SK-N-SH treated with all-trans-retinoic acid at 6 μM for 48 hours (cell line): Measurements from ENCODE around the gene ATP6V1C2.

Experiments
- ATAC-seq: fragments of 200-7000 bp; cut with Tn5 transposase; 3 replicates; pipeline ENCODE4 v1.9.1; 2020; ENCODE audit warnings: mild to moderate bottlenecking, moderate library complexity
- ARNTL ChIP-seq: fragments of 450-650 bp; formaldehyde crosslinking; IDR thresholded peaks from 2 replicates; pipeline ENCODE4 v1.5.0; 2020; ENCODE audit warnings: low read depth, mild to moderate bottlenecking, moderate library complexity, borderline replicate concordance
- BACH2 ChIP-seq: fragments of 250-450 bp; sonication (Bioruptor Pico); IDR thresholded peaks from 2 replicates; pipeline ENCODE4 v1.9.0; 2021; ENCODE audit warnings: mild to moderate bottlenecking, borderline replicate concordance
- CSRNP3 ChIP-seq: fragments of 250-450 bp; sonication (Bioruptor Pico); IDR thresholded peaks from 2 replicates; pipeline ENCODE4 v1.5.1; 2021; ENCODE audit warnings: mild to moderate bottlenecking, moderate library complexity
- ESRRG ChIP-seq: fragments of 250-450 bp; sonication (Bioruptor Pico); IDR thresholded peaks from 2 replicates; pipeline ENCODE4 v1.6.1; 2021; ENCODE audit warnings: mild to moderate bottlenecking
- GLIS3 ChIP-seq: fragments of 250-450 bp; sonication (Bioruptor Pico); IDR thresholded peaks from 2 replicates; pipeline ENCODE4 v1.5.0; 2020; ENCODE audit warnings: mild to moderate bottlenecking, moderate library complexity
- ISL1 ChIP-seq: fragments of 250-450 bp; sonication (Bioruptor Pico); IDR thresholded peaks from 2 replicates; pipeline ENCODE4 v2.1.2; 2022; ENCODE audit warnings: mild to moderate bottlenecking, moderate library complexity
- OSR1 ChIP-seq: fragments of 250-450 bp; sonication (Bioruptor Pico); IDR thresholded peaks from 2 replicates; pipeline ENCODE4 v1.8.0; 2022; ENCODE audit warnings: moderate library complexity, mild to moderate bottlenecking, inconsistent platforms
- PATZ1 ChIP-seq: fragments of 250-450 bp; sonication (Bioruptor Pico); IDR thresholded peaks from 2 replicates; pipeline ENCODE4 v1.8.0; 2020; ENCODE audit warnings: mild to moderate bottlenecking, moderate library complexity, borderline replicate concordance
- POU6F1 ChIP-seq: fragments of 250-450 bp; sonication (Bioruptor Pico); IDR thresholded peaks from 2 replicates; pipeline ENCODE4 v1.8.0; 2021; ENCODE audit warnings: low read depth, mild to moderate bottlenecking, moderate library complexity, borderline replicate concordance
- PPARA ChIP-seq: fragments of 250-450 bp; sonication (Bioruptor Pico); IDR thresholded peaks from 2 replicates; pipeline ENCODE4 v1.5.0; 2020; ENCODE audit warnings: mild to moderate bottlenecking, borderline replicate concordance
- RARB ChIP-seq: fragments of 250-450 bp; sonication (Bioruptor Pico); IDR thresholded peaks from 2 replicates; pipeline ENCODE4 v1.8.0; 2021; ENCODE audit warnings: mild to moderate bottlenecking, moderate library complexity
- TCF4 ChIP-seq: fragments of 250-450 bp; sonication (Bioruptor Pico); IDR thresholded peaks from 2 replicates; pipeline ENCODE4 v1.8.0; 2021; ENCODE audit warnings: mild to moderate bottlenecking, moderate library complexity, borderline replicate concordance
- TOX ChIP-seq: fragments of 250-450 bp; sonication (Bioruptor Pico); IDR thresholded peaks from 2 replicates; pipeline ENCODE4 v1.8.0; 2021; ENCODE audit warnings: mild to moderate bottlenecking, moderate library complexity, borderline replicate concordance
- ZC3H10 ChIP-seq: fragments of 250-450 bp; sonication (Bioruptor Pico); IDR thresholded peaks from 2 replicates; pipeline ENCODE4 v1.5.1; 2021; ENCODE audit warnings: mild to moderate bottlenecking, moderate library complexity
- ZFP3 ChIP-seq: fragments of 250-450 bp; sonication (Bioruptor Pico); IDR thresholded peaks from 2 replicates; pipeline ENCODE4 v1.5.0; 2020; ENCODE audit warnings: mild to moderate bottlenecking, moderate library complexity
- ZFP30 ChIP-seq: fragments of 450-650 bp; formaldehyde crosslinking; IDR thresholded peaks from 2 replicates; pipeline ENCODE4 v1.5.0; 2022; ENCODE audit warnings: mild to moderate bottlenecking, moderate library complexity
- ZNF565 ChIP-seq: fragments of 450-650 bp; formaldehyde crosslinking; conservative IDR thresholded peaks from 2 replicates; pipeline ENCODE4 v1.5.0; 2020; ENCODE audit warnings: low read depth, mild to moderate bottlenecking, moderate library complexity
- ZNF70 ChIP-seq: fragments of 450-650 bp; formaldehyde crosslinking; IDR thresholded peaks from 2 replicates; pipeline ENCODE4 v1.5.0; 2020; ENCODE audit warnings: mild to moderate bottlenecking, moderate library complexity
- TF ChIP-seq, protein P1 (sequence below): fragments of 250-450 bp; sonication (Bioruptor Pico); IDR thresholded peaks from 2 replicates; pipeline ENCODE4 v1.5.1; 2020; ENCODE audit warnings: low read depth, mild to moderate bottlenecking, moderate library complexity

Gene ATP6V1C2

DNA sequence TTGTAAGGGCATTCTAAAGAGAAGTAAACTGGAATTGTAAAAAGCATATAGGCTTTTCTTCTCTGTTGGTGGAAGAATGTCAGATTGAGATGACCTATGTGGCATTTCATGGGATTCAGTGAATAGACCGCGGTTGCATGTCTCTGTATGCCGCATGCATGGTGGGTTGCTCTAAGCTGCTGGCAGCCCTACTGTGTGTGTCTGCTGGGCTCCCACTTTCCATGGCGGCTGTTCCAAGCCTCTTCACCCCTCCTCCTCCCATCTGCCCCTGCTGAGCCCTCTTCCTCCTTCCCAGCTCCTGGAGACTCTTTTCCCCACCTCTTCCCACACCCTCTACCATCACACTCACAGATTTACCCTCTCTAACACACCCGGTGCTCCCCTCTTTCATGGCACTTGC lies 12.6 kb downstream of the ATP6V1C2 start:
- no peak for ATAC-seq
- TF ChIP-seq PATZ1 (CRISPR knock-in tag) (no peak), ZNF565 (no peak), PPARA (CRISPR knock-in tag) (no peak), ESRRG (no peak), RARB (CRISPR knock-in tag) (no peak), OSR1 (no peak), ISL1 (CRISPR knock-in tag) (no peak), GLIS3 (CRISPR knock-in tag) (no peak), ARNTL (CRISPR knock-in tag) (no peak), TCF4 (CRISPR knock-in tag) (no peak), POU6F1 (CRISPR knock-in tag) (no peak), TOX (no peak)
- TF ChIP-seq, protein P1, sequence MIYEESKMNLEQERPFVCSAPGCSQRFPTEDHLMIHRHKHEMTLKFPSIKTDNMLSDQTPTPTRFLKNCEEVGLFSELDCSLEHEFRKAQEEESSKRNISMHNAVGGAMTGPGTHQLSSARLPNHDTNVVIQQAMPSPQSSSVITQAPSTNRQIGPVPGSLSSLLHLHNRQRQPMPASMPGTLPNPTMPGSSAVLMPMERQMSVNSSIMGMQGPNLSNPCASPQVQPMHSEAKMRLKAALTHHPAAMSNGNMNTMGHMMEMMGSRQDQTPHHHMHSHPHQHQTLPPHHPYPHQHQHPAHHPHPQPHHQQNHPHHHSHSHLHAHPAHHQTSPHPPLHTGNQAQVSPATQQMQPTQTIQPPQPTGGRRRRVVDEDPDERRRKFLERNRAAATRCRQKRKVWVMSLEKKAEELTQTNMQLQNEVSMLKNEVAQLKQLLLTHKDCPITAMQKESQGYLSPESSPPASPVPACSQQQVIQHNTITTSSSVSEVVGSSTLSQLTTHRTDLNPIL (CRISPR knock-in tag), result no peak

- TF ChIP-seq, protein P1 (CRISPR knock-in tag), result no peak
- ATAC-seq, result no peak
These were observed 16.8 kb downstream of the ATP6V1C2 start for GRCh38 chr2:10738192-10738591.

- no peak for ATAC-seq
- TF ChIP-seq ZFP30 (no peak), ZNF70 (CRISPR knock-in tag) (no peak), ISL1 (CRISPR knock-in tag) (no peak), OSR1 (no peak), PATZ1 (CRISPR knock-in tag) (no peak)
These were observed 18.8 kb downstream of the ATP6V1C2 start for GRCh38 chr2:10740226-10740625.

- TF ChIP-seq TOX (no peak), ZC3H10 (CRISPR knock-in tag) (no peak), ARNTL (CRISPR knock-in tag) (no peak), OSR1 (no peak), CSRNP3 (CRISPR knock-in tag) (no peak), ZFP3 (no peak)
- TF ChIP-seq, all 23 proteins: peak for 0
- no peak for ATAC-seq
These were observed 19.7 kb downstream of the ATP6V1C2 start for GRCh38 chr2:10741139-10741538.

GRCh38 chr2:10742666-10743065 lies 21.2 kb downstream of the ATP6V1C2 start:
- no peak for ATAC-seq
- TF ChIP-seq, protein P1 (CRISPR knock-in tag), result no peak
- TF ChIP-seq TOX (no peak), ZNF70 (CRISPR knock-in tag) (no peak), OSR1 (no peak), GLIS3 (CRISPR knock-in tag) (no peak), PPARA (CRISPR knock-in tag) (no peak), RARB (CRISPR knock-in tag) (no peak), ZFP3 (no peak), TCF4 (CRISPR knock-in tag) (no peak), BACH2 (CRISPR knock-in tag) (no peak), ZNF565 (no peak), POU6F1 (CRISPR knock-in tag) (no peak), ZFP30 (no peak)
